Measurements from ENCODE around the gene SSNA1. TPM values are rescaled to one million over a fixed set of nuclear protein-coding genes. Genes with fewer than 3 reads are reported as not detected.

The SSNA1 gene
- total RNA-seq, 2 donors from 2014 or later: 67.1 to 72.0 TPM

- peaks cover 53% of the 10 kb centered on the region for H3K36me3 ChIP-seq
These were observed 2.1 kb upstream of the SSNA1 start for GRCh38 chr9:137186385-137186784.

GRCh38 chr9:137187386-137187785 lies 1.1 kb upstream of the SSNA1 start:
- Histone ChIP-seq H3K4me1 (peaks cover 0 to 43% of the 10 kb centered on the region in 2 donors), H3K9me3 (no peaks in the 10 kb centered on the region), H3K4me3 (peak overlapping the region; percentile 84 to 98), H3K27ac (no peak overlapping the region), H3K36me3 (peaks cover 47% of the 10 kb centered on the region), H3K27me3 (no peaks in the 10 kb centered on the region)
- no peak for DNase-seq (ENCODE audit: low spot score)
- TF ChIP-seq CTCF (IDR thresholded peaks at IDR 0.05): no peak

More at GRCh38 chr9:137186385-137186784, 2.1 kb upstream of the SSNA1 start:
- no peaks in the 10 kb centered on the region for H3K27me3 ChIP-seq
- peaks cover 0 to 43% of the 10 kb centered on the region in 2 donors for H3K4me1 ChIP-seq
- no peaks in the 10 kb centered on the region for H3K9me3 ChIP-seq
- TF ChIP-seq CTCF (IDR thresholded peaks at IDR 0.05): no peak
- H3K4me3 ChIP-seq: no peak overlapping the region
- no peak overlapping the region for H3K27ac ChIP-seq
- no peak for DNase-seq (ENCODE audit: low spot score)

GRCh38 chr9:137188086-137188489 lies 388 bp upstream of the SSNA1 start:
- DNase-seq (ENCODE audit: low spot score): no peak
- Histone ChIP-seq H3K27me3 (no peaks in the 10 kb centered on the region), H3K27ac (peak overlapping the region; percentile 92 to 97), H3K4me3 (peak overlapping the region; percentile 84 to 98), H3K4me1 (peaks cover 0 to 43% of the 10 kb centered on the region in 2 donors), H3K9me3 (no peaks in the 10 kb centered on the region), H3K36me3 (peaks cover 40% of the 10 kb centered on the region)
- TF ChIP-seq CTCF (IDR thresholded peaks at IDR 0.05): no peak

GRCh38 chr9:137189297-137190295 lies 1.1 kb downstream of the SSNA1 start:
- Histone ChIP-seq H3K36me3 (peaks cover 25% of the 10 kb centered on the region), H3K4me1 (peaks cover 0 to 53% of the 10 kb centered on the region in 2 donors), H3K27ac (peak overlapping the region; percentile 92 to 97), H3K9me3 (no peaks in the 10 kb centered on the region), H3K4me3 (peak overlapping the region; percentile 84 to 98), H3K27me3 (no peaks in the 10 kb centered on the region)
- TF ChIP-seq CTCF (IDR thresholded peaks at IDR 0.05): no peak
- no peak for DNase-seq (ENCODE audit: low spot score)

GRCh38 chr9:137190315-137190856 lies 1.9 kb downstream of the SSNA1 start:
- Histone ChIP-seq H3K4me1 (peaks cover 0 to 61% of the 10 kb centered on the region in 2 donors), H3K27ac (peak overlapping the region in 1 of 2 donors; percentile 92), H3K36me3 (peaks cover 23% of the 10 kb centered on the region), H3K4me3 (no peak overlapping the region), H3K9me3 (no peaks in the 10 kb centered on the region), H3K27me3 (no peaks in the 10 kb centered on the region)
- DNase-seq (ENCODE audit: low spot score): no peak
- TF ChIP-seq CTCF (IDR thresholded peaks at IDR 0.05): no peak
